Memory B cell (primary cell): ENCODE measurements around the gene TP53.

ENCODE experiments used
- ATAC-seq: fragments of 150-1000 bp; cut with Tn5 transposase; 2 replicates; pipeline ENCODE4 v1.10.0; 2021; ENCODE audit warnings: low read depth, mild to moderate bottlenecking, moderate library complexity
- DNase-seq, 2 donors: peaks; one replicate each; pipeline ENCODE4 v3.0.0; 2022; ENCODE audit warnings: low spot score in 2 of 2
- H3K27ac Mint-ChIP-seq: one replicate; pipeline ENCODE4 v1.8.0; 2022; ENCODE audit warnings: mild to moderate bottlenecking, moderate library complexity, mixed read lengths
- H3K27me3 Mint-ChIP-seq: one replicate; pipeline ENCODE4 v1.8.0; 2022; ENCODE audit warnings: mixed read lengths
- H3K36me3 Mint-ChIP-seq: one replicate; pipeline ENCODE4 v1.8.0; 2022; ENCODE audit warnings: mild to moderate bottlenecking, mixed read lengths
- H3K4me1 Mint-ChIP-seq: one replicate; pipeline ENCODE4 v1.8.0; 2022; ENCODE audit warnings: mixed read lengths
- H3K4me3 Mint-ChIP-seq: one replicate; pipeline ENCODE4 v1.8.0; 2022; ENCODE audit warnings: mild to moderate bottlenecking, moderate library complexity, mixed read lengths
- H3K9me3 Mint-ChIP-seq: one replicate; pipeline ENCODE4 v1.8.0; 2022; ENCODE audit warnings: mixed read lengths

TP53 gene

GRCh38 chr17:7712111-7712771 is 25.0 kb upstream of the TP53 start:
- Mint-ChIP-seq H3K4me3 (no peak overlapping the region), H3K4me1 (peaks cover 28% of the 10 kb centered on the region), H3K36me3 (no peaks in the 10 kb centered on the region), H3K27ac (peak overlapping the region; percentile 53), H3K27me3 (peaks cover 47% of the 10 kb centered on the region), H3K9me3 (no peaks in the 10 kb centered on the region)
- DNase-seq (no peak), ATAC-seq (peak; percentile 50)

- Mint-ChIP-seq H3K27me3 (peaks cover 52% of the 10 kb centered on the region), H3K4me3 (no peak overlapping the region), H3K4me1 (peaks cover 20% of the 10 kb centered on the region), H3K9me3 (no peaks in the 10 kb centered on the region), H3K27ac (no peak overlapping the region), H3K36me3 (no peaks in the 10 kb centered on the region)
- ATAC-seq = peak; percentile 33
- no peak for DNase-seq
These were observed 23.9 kb upstream of the TP53 start for GRCh38 chr17:7711051-7711755.

GRCh38 chr17:7710301-7710700 is 23.0 kb upstream of the TP53 start:
- Mint-ChIP-seq H3K27me3 (peaks cover 50% of the 10 kb centered on the region), H3K27ac (no peak overlapping the region)
- ATAC-seq = no peak

GRCh38 chr17:7709031-7709430 is 21.7 kb upstream of the TP53 start:
- DNase-seq (no peak), ATAC-seq (no peak)
- Mint-ChIP-seq H3K4me1 (peaks cover 30% of the 10 kb centered on the region), H3K27ac (no peak overlapping the region), H3K27me3 (peaks cover 52% of the 10 kb centered on the region), H3K36me3 (no peaks in the 10 kb centered on the region), H3K4me3 (no peak overlapping the region), H3K9me3 (no peaks in the 10 kb centered on the region)

More at GRCh38 chr17:7710301-7710700, 23.0 kb upstream of the TP53 start:
- Mint-ChIP-seq H3K36me3 (no peaks in the 10 kb centered on the region), H3K4me3 (no peak overlapping the region), H3K9me3 (no peaks in the 10 kb centered on the region), H3K4me1 (peaks cover 23% of the 10 kb centered on the region)
- no peak for DNase-seq

- no peak for ATAC-seq
- no peak overlapping the region for H3K27ac Mint-ChIP-seq
These were observed 20.8 kb upstream of the TP53 start for GRCh38 chr17:7707858-7708750.

GRCh38 chr17:7707446-7707845 is 20.2 kb upstream of the TP53 start:
- Mint-ChIP-seq H3K4me3 (no peak overlapping the region), H3K4me1 (peaks cover 34% of the 10 kb centered on the region), H3K27me3 (peaks cover 50% of the 10 kb centered on the region), H3K9me3 (no peaks in the 10 kb centered on the region), H3K27ac (no peak overlapping the region), H3K36me3 (peaks cover 8% of the 10 kb centered on the region)
- ATAC-seq = no peak
- DNase-seq = no peak

More at GRCh38 chr17:7707858-7708750, 20.8 kb upstream of the TP53 start:
- no peak for DNase-seq
- no peak overlapping the region for H3K4me3 Mint-ChIP-seq
- H3K9me3 Mint-ChIP-seq = no peaks in the 10 kb centered on the region
- peaks cover 53% of the 10 kb centered on the region for H3K27me3 Mint-ChIP-seq
- H3K4me1 Mint-ChIP-seq = peaks cover 34% of the 10 kb centered on the region
- peaks cover 5% of the 10 kb centered on the region for H3K36me3 Mint-ChIP-seq

- Mint-ChIP-seq H3K36me3 (peaks cover 14% of the 10 kb centered on the region), H3K4me1 (peaks cover 31% of the 10 kb centered on the region), H3K27ac (no peak overlapping the region), H3K27me3 (peaks cover 47% of the 10 kb centered on the region), H3K4me3 (no peak overlapping the region), H3K9me3 (no peaks in the 10 kb centered on the region)
- DNase-seq (no peak), ATAC-seq (no peak)
These were observed 19.5 kb upstream of the TP53 start for GRCh38 chr17:7706631-7707354.

- no peak overlapping the region for H3K4me3 Mint-ChIP-seq
These were observed 18.3 kb upstream of the TP53 start for GRCh38 chr17:7705269-7706255.

GRCh38 chr17:7704601-7705268 is 17.4 kb upstream of the TP53 start, which contains the start of gene EFNB3:
EFNB3 (plus strand) TSS chr17:7705202; CDS start chr17:7705599, 397 bp downstream.
- Mint-ChIP-seq H3K4me1 (peaks cover 17% of the 10 kb centered on the region), H3K4me3 (peak within 1 kb of the TSS; percentile 75), H3K9me3 (no peaks in the 10 kb centered on the region), H3K36me3 (peaks cover 27% of the 10 kb centered on the region), H3K27ac (peak within 1 kb of the TSS; percentile 82), H3K27me3 (peaks cover 36% of the 10 kb centered on the region)
- ATAC-seq (peak; percentile 20), DNase-seq (no peak)

More at GRCh38 chr17:7705269-7706255, 18.3 kb upstream of the TP53 start:
- Mint-ChIP-seq H3K4me1 (peaks cover 24% of the 10 kb centered on the region), H3K9me3 (no peaks in the 10 kb centered on the region), H3K27ac (no peak overlapping the region), H3K27me3 (peaks cover 41% of the 10 kb centered on the region), H3K36me3 (peaks cover 24% of the 10 kb centered on the region)
- DNase-seq (peak in 1 of 2 donors; percentile 30), ATAC-seq (peak; percentile 39)

GRCh38 chr17:7703584-7704479 is 16.5 kb upstream of the TP53 start:
- H3K27ac Mint-ChIP-seq = peak overlapping the region; percentile 82

GRCh38 chr17:7702776-7703175 is 15.5 kb upstream of the TP53 start:
- no peak for ATAC-seq
- Mint-ChIP-seq H3K27me3 (peaks cover 37% of the 10 kb centered on the region), H3K9me3 (no peaks in the 10 kb centered on the region), H3K4me1 (peaks cover 17% of the 10 kb centered on the region), H3K27ac (no peak overlapping the region), H3K36me3 (peaks cover 34% of the 10 kb centered on the region), H3K4me3 (no peak overlapping the region)
- no peak for DNase-seq

More at GRCh38 chr17:7703584-7704479, 16.5 kb upstream of the TP53 start:
- peaks cover 33% of the 10 kb centered on the region for H3K27me3 Mint-ChIP-seq
- no peaks in the 10 kb centered on the region for H3K9me3 Mint-ChIP-seq
- DNase-seq = peak in 1 of 2 donors; percentile 18
- H3K36me3 Mint-ChIP-seq = peaks cover 30% of the 10 kb centered on the region
- ATAC-seq = peak; percentile 61
- peak overlapping the region; percentile 75 for H3K4me3 Mint-ChIP-seq
- H3K4me1 Mint-ChIP-seq = peaks cover 17% of the 10 kb centered on the region
